ENCODE results near the gene GTF3A.

GTF3A gene

GRCh38 chr13:27449936-27450828 is 25.8 kb downstream of the GTF3A start, which contains the start of gene MTIF3:
Gene MTIF3 (minus strand): TSS chr13:27450564. CDS start chr13:27440448, 10,116 bp downstream.
- DNase-seq: peak; percentile 98

GRCh38 chr13:27450921-27451471 is 26.6 kb downstream of the GTF3A start:
- peak; percentile 49 for DNase-seq

- DNase-seq: peak; percentile 52
Observed at GRCh38 chr13:27455331-27455855, 31.0 kb downstream of the GTF3A start.

GRCh38 chr13:27461940-27462584 is 37.6 kb downstream of the GTF3A start:
- DNase-seq: no peak

- DNase-seq: no peak
Observed at GRCh38 chr13:27463500-27463899, 39.1 kb downstream of the GTF3A start.

GRCh38 chr13:27465611-27466010 is 41.2 kb downstream of the GTF3A start:
- DNase-seq: no peak

DNA sequence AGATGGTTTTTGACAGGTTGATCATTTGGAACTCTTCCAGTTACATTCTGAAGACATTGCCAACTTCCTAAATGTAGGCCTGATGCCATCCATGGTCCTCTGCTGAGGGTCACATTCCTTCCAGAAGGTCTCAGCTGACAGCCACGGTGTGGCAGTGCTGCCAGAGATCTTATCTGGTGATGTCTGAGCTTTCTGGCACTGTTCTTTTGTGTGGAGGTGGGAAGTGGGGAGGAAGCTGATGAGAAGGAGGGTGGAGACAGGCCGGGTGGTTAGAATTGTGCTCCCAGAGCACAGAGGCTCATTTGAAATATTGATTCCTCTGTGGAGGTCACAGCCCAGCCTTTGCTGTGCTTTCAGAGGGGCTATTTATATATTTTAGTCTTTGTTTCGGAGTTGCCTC is 42.1 kb downstream of the GTF3A start:
- no peak for DNase-seq

- no peak for DNase-seq
Observed at GRCh38 chr13:27470075-27470820, 45.8 kb downstream of the GTF3A start.

DNA sequence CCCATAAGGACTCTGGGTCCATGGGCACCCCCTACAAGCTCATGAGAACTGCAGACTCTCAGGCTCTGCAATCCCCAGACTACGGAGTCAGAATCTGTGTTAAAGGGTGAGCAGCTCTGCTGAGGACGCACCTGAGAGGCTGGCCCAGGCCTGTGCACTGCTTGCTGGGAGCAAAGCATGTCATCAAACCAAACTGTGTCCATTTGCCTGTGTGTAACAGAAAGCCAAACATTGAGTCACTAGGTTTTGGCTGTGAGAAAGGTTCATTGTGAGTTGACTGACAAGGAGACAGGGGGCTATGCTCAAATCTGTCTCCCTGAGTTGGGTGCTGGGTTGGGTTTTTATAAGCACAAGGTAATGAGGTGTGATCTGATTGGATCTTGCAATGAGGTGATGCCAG is 48.0 kb downstream of the GTF3A start:
- DNase-seq: no peak

DNA sequence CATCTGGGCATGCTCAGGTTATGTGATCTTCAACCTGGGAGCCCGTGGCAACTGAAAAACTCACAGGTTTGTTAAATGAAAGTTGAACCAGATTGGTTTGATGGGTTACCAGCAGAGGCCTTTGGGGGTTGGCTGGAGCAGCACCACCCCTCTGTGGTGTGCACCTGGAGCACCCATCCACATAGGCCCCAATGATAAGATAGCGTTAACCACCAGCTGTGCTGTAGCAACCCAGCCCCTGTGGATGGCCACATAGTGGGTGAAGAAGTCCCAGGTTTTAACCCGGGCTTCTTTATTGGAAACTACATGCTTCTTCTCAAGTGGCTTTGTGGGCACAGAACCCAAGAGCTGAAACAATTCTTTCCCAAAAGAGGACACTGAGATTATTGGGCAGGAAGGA is 48.5 kb downstream of the GTF3A start:
- no peak for DNase-seq

GRCh38 chr13:27474751-27475268 is 50.4 kb downstream of the GTF3A start:
- DNase-seq: no peak

DNA sequence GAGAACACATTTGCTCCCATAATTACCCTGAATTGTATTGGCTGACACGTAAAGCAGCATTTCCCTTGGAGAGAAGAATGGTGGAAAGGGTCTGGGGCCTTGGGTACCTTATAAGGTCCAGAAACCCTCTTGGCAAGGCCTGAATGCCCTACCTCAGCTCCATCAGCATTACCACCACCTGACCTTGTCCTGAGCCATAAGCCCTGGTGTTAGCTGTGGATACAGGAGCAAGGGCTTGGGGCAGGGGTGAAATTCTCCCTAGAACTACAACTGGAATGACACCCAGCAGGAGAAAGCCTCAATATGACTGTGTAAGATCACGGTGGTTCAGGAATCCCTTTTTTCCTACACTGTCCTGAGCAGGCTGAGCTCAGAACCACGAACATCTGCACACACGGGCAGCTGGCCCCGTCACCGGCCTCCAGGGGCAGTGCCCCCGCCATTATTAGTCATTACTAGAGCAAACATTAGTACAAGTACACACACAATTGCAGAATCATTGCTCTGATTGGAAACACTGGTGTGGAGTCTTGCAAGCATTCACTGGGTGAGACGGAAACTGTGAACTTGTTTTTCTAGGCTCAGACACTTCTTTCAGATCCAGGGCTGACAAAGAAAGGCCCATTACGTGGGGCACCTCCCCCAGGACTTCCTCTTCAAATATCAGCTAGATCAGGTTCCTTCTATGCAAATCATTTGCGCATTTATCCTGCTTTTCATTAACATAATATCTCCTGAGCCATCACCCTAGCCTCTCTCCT is 52.7 kb downstream of the GTF3A start:
- DNase-seq: no peak

DNA sequence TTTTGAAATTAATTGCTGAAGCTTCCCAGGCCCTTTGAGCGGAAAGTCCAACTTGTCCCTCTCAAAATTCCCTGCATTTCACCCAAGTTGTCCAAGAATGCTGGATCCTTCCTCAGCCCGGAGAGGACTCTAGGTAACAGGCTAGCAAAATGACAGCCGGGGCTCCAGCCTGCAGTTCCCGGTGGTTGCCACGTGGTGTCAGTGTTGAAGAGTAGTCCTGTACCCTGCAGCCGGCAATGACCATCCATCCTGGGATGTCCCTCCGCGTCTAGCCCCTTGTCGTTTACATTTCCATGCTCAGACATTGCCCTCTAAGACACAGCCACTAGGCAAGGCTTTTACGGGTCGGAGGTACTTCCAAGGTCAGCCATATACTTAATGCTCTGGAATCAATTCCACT is 57.3 kb downstream of the GTF3A start:
- peak; percentile 68 for DNase-seq

DNA sequence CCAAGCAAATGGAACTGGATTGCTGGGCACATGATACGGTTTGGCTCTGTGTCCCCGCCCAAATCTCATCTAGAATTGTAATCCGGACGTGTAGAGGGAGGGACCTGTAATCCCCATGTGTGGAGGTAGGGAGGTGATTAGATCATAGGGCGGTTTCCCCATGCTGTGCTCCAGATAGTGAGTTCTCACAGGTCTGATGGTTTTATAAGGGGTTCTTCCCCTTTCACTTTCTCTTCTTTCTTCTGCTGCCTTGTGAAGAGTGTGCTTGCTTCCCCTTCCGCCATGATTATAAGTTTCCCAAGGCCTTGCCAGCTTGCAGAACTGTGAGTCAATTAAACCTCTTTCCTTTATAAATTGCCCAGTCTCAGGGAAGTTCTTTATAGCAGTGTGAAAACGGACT is 58.6 kb downstream of the GTF3A start:
- no peak for DNase-seq

GRCh38 chr13:27483421-27483820 is 59.0 kb downstream of the GTF3A start:
- no peak for DNase-seq
